HCT116 (cell line): Measurements from ENCODE around the gene HSP90AB1. TPM values are rescaled to one million over a fixed set of nuclear protein-coding genes. Genes with fewer than 3 reads are reported as not detected.

Experiments used
- ATAC-seq: fragments of 200-7000 bp; cut with Tn5 transposase; 2 replicates; pipeline ENCODE4 v1.9.1; 2020; ENCODE audit warnings: mild to moderate bottlenecking, moderate library complexity
- BruUV-seq: library from RNA; stranded (reverse); fragments of 400-500 nt; replicated peaks from 2 replicates; lab custom pipeline; 2021; lab: Mats Ljungman, UMichigan
- CTCF ChIA-PET: fragments of 300-600 bp; sonication (Branson Sonifier 250); formaldehyde crosslinking; loops from one replicate; lab custom pipeline; 2021; ENCODE audit warnings: antibody characterized with exemption; lab: Charles Lee
- POLR2A ChIA-PET: fragments of 300-600, 350-600 bp; sonication (Branson Sonifier 250); formaldehyde crosslinking; loops from one replicate; lab custom pipeline; 2021; ENCODE audit warnings: antibody characterized with exemption; lab: Charles Lee
- RAD21 ChIA-PET, 2 experiments: fragments of 300-600 bp; sonication (Branson Sonifier 250); formaldehyde crosslinking; loops; one replicate each; lab custom pipeline; 2023; ENCODE audit warnings: low total read pairs in 2 of 2; ENCODE audit not compliant: uncharacterized antibody in 2 of 2, unreplicated experiment in 2 of 2, low non-redundant PET in 1 of 2; lab: Charles Lee
- DNase-seq: peaks from one replicate; pipeline ENCODE4 v3.0.0-alpha.2; 2010; ENCODE audit warnings: low read depth, low spot score
- H2AFZ ChIP-seq: fragments of 200-600 bp; shearing (Covaris generic), sonication (generic); 2 replicates; pipeline ENCODE4 v1.6.1; 2017; ENCODE audit warnings: low read depth, mixed run types, mixed read lengths, antibody characterized with exemption, low read length; ENCODE audit not compliant: poor library complexity, severe bottlenecking
- H3K27ac ChIP-seq: 2 replicates; pipeline ENCODE4 v1.5.1; 2012; ENCODE audit warnings: low read depth, low read length
- H3K27me3 ChIP-seq: fragments of 200-600 bp; sonication (generic); 2 replicates; pipeline ENCODE4 v1.6.1; 2016; ENCODE audit warnings: mixed run types, low read length, mixed read lengths; ENCODE audit not compliant: insufficient read depth
- H3K36me3 ChIP-seq, 2 experiments: fragments of 200-500 bp in 1 of 2; fragments of 200-600 bp in 1 of 2; sonication (Bioruptor generic) in 1 of 2; sonication (generic) in 1 of 2; 2 replicates each; pipeline versions ENCODE4 v1.5.1 to v1.6.1; 2014 to 2016; ENCODE audit warnings: low read length in 2 of 2, inconsistent platforms in 1 of 2, mixed read lengths in 1 of 2, mixed run types in 1 of 2; ENCODE audit not compliant: insufficient read depth in 2 of 2, control insufficient read depth in 1 of 2
- H3K4me1 ChIP-seq, 2 experiments: fragments of 200-600 bp in 1 of 2; sonication (generic) in 1 of 2; 2 replicates each; pipeline versions ENCODE4 v1.5.1 to v1.6.1; 2012 to 2017; ENCODE audit warnings: low read length in 2 of 2, inconsistent platforms in 1 of 2, mild to moderate bottlenecking in 1 of 2, mixed read lengths in 1 of 2, mixed run types in 1 of 2, moderate library complexity in 1 of 2; ENCODE audit not compliant: insufficient read depth in 2 of 2, control insufficient read depth in 1 of 2
- H3K4me2 ChIP-seq: fragments of 200-600 bp; sonication (generic); 2 replicates; pipeline ENCODE4 v1.6.1; 2017; ENCODE audit warnings: mixed run types, low read length, mixed read lengths
- H3K4me3 ChIP-seq, 2 experiments: fragments of 200-600 bp in 1 of 2; sonication (generic) in 1 of 2; replicated peaks in 1 of 2; 2 replicates each; pipeline ENCODE4 v1.5.1; 2011 to 2016; ENCODE audit warnings: low read length in 2 of 2, control low read depth in 1 of 2, low read depth in 1 of 2, mild to moderate bottlenecking in 1 of 2, mixed read lengths in 1 of 2, mixed run types in 1 of 2
- H3K79me2 ChIP-seq: fragments of 200-600 bp; sonication (generic); 2 replicates; pipeline ENCODE4 v1.6.1; 2017; ENCODE audit warnings: mild to moderate bottlenecking, mixed run types, low read length, moderate library complexity, mixed read lengths; ENCODE audit not compliant: insufficient read depth
- H3K9ac ChIP-seq: fragments of 200-600 bp; sonication (generic); 2 replicates; pipeline ENCODE4 v1.6.1; 2016; ENCODE audit warnings: low read length, mixed read lengths
- H3K9me2 ChIP-seq: fragments of 200-600 bp; sonication (generic), shearing (Covaris generic); 2 replicates; pipeline ENCODE4 v1.6.1; 2017; ENCODE audit warnings: mixed run types, mild to moderate bottlenecking, moderate library complexity; ENCODE audit not compliant: insufficient read depth
- H3K9me3 ChIP-seq, 2 experiments: fragments of 200-500 bp in 1 of 2; fragments of 200-600 bp in 1 of 2; sonication (Bioruptor generic) in 1 of 2; sonication (generic) in 1 of 2; 2 replicates each; pipeline ENCODE4 v1.6.1; 2014 to 2017; ENCODE audit warnings: low read length in 2 of 2, mixed read lengths in 2 of 2, inconsistent platforms in 1 of 2, low read depth in 1 of 2, mild to moderate bottlenecking in 1 of 2, mixed run types in 1 of 2, moderate library complexity in 1 of 2; ENCODE audit not compliant: control insufficient read depth in 1 of 2, insufficient read depth in 1 of 2
- H4K20me1 ChIP-seq: fragments of 200-600 bp; sonication (generic), shearing (Covaris generic); 2 replicates; pipeline ENCODE4 v1.6.1; 2017; ENCODE audit warnings: mixed run types, mild to moderate bottlenecking, moderate library complexity; ENCODE audit not compliant: insufficient read depth
- CBX3 ChIP-seq: IDR thresholded peaks from 2 replicates; pipeline ENCODE4 v1.6.1; 2012; ENCODE audit warnings: low read depth
- CTCF ChIP-seq, 3 experiments: fragments of 200-600 bp in 1 of 3; sonication (generic) in 1 of 3; IDR thresholded peaks in 2 of 3; conservative IDR thresholded peaks in 1 of 3; 2 replicates each; pipeline ENCODE4 v1.5.1; 2012 to 2017; ENCODE audit warnings: low read depth in 2 of 3, low read length in 2 of 3, antibody characterized with exemption in 1 of 3, borderline replicate concordance in 1 of 3, control low read depth in 1 of 3, mild to moderate bottlenecking in 1 of 3, mixed read lengths in 1 of 3, mixed run types in 1 of 3, moderate library complexity in 1 of 3; ENCODE audit not compliant: insufficient read depth in 1 of 3
- EZH2phosphoT487 ChIP-seq: fragments of 200-600 bp; IDR thresholded peaks from 2 replicates; pipeline ENCODE4 v1.6.1; 2018; ENCODE audit warnings: antibody characterized with exemption, borderline replicate concordance
- FOSL1 ChIP-seq: IDR thresholded peaks from 2 replicates; pipeline ENCODE4 v1.6.1; 2012; ENCODE audit warnings: low read depth
- POLR2A ChIP-seq: IDR thresholded peaks from 2 replicates; pipeline ENCODE4 v1.7.0; 2011; ENCODE audit warnings: borderline replicate concordance; ENCODE audit not compliant: insufficient read depth, insufficient read length; ENCODE audit errors: extremely low read depth
- RAD21 ChIP-seq: IDR thresholded peaks from 2 replicates; pipeline ENCODE4 v1.6.1; 2012; ENCODE audit warnings: low read depth, mild to moderate bottlenecking
- REST ChIP-seq: IDR thresholded peaks from 2 replicates; pipeline ENCODE4 v1.6.1; 2012; ENCODE audit warnings: low read depth
- SIN3A ChIP-seq: IDR thresholded peaks from 2 replicates; pipeline ENCODE4 v1.6.1; 2012; ENCODE audit warnings: low read depth
- SRF ChIP-seq: IDR thresholded peaks from 2 replicates; pipeline ENCODE4 v1.6.1; 2012; ENCODE audit warnings: low read depth
- ZFX ChIP-seq: fragments of 450-650 bp; IDR thresholded peaks from 2 replicates; pipeline ENCODE4 v1.6.1; 2017
- intact Hi-C: fragments of 100-400 bp; cut with micrococcal nuclease; formaldehyde crosslinking; loops from 2 replicates; pipeline ENCODE4 v1.10.0; 2022
- total RNA-seq: library from RNA; stranded (reverse); gene quantifications from one replicate; pipeline ENCODE4 v1.2.1, GENCODE V29; 2021; ENCODE audit not compliant: unreplicated experiment

HSP90AB1 gene
- total RNA-seq, 1 experiment from 2014 or later: 2,554 TPM

- RAD21 ChIA-PET: no interaction called here
- peak overlapping the region; percentile 41; the same call in 1 of the 2 replicates for H3K27ac ChIP-seq
- H3K9me3 ChIP-seq: no peaks in the 10 kb centered on the region
- no peak overlapping the region for H3K4me3 ChIP-seq
- ATAC-seq (no peak), DNase-seq (no peak)
- intact Hi-C loops: no loop called here
- TF ChIP-seq CTCF (IDR thresholded peaks at IDR 0.05 in 2 of 3, conservative IDR thresholded peaks at IDR 0.05 in 1 of 3; ENCODE audit: borderline replicate concordance in 1 of 3, insufficient read depth in 1 of 3, low read depth in 2 of 3, low read length in 2 of 3): no peak
- TF ChIP-seq ZFX: no peak
- no peak for TF ChIP-seq SIN3A
- TF ChIP-seq POLR2A: no peak
- no peak for TF ChIP-seq CBX3
- no peak for TF ChIP-seq EZH2phosphoT487
- TF ChIP-seq REST: no peak
- no peak for TF ChIP-seq RAD21
- no peak for TF ChIP-seq SRF
- TF ChIP-seq FOSL1: no peak
- no peaks in the 10 kb centered on the region for H3K9me2 ChIP-seq
- POLR2A ChIA-PET: no interaction called here
- H3K36me3 ChIP-seq: peaks cover 19 to 54% of the 10 kb centered on the region in 2 experiments; a peak in 3 of 4 replicates
- H4K20me1 ChIP-seq: no peaks in the 10 kb centered on the region
- no TSS peak for BruUV-seq
- H2AFZ ChIP-seq: no peak overlapping the region
- H3K27me3 ChIP-seq: no peaks in the 10 kb centered on the region
- H3K4me1 ChIP-seq: peaks cover 27 to 37% of the 10 kb centered on the region in 2 experiments
- no peak overlapping the region for H3K9ac ChIP-seq
- peaks cover 11% of the 10 kb centered on the region; the same call in 1 of the 2 replicates for H3K79me2 ChIP-seq
- no peak overlapping the region for H3K4me2 ChIP-seq
- CTCF ChIA-PET: interaction anchor here (1.7 to 2.6 kb wide), 2 partner anchors 9 to 24 kb away, joined by 4 to 22 read pairs; partner anchors contain the start of gene SLC29A1
Observed at GRCh38 chr6:44232676-44233566, 14.0 kb upstream of the HSP90AB1 start.
